Lower leg skin (tissue), 3 donors: ENCODE results near the gene ADCY2.

Experiments
- POLR2A ChIP-seq, 2 donors: fragments of 450-650 bp; IDR thresholded peaks; one replicate each; pipeline ENCODE4 v1.6.1; 2016 to 2017; ENCODE audit warnings: antibody characterized with exemption in 2 of 2, mild to moderate bottlenecking in 1 of 2, moderate library complexity in 1 of 2
- TF ChIP-seq, protein P1 (sequence below), 3 donors: fragments of 450-650 bp; IDR thresholded peaks; one replicate each; pipeline ENCODE4 v1.5.1; 2016; ENCODE audit warnings: antibody characterized with exemption in 3 of 3, mild to moderate bottlenecking in 3 of 3, moderate library complexity in 2 of 3

DNA sequence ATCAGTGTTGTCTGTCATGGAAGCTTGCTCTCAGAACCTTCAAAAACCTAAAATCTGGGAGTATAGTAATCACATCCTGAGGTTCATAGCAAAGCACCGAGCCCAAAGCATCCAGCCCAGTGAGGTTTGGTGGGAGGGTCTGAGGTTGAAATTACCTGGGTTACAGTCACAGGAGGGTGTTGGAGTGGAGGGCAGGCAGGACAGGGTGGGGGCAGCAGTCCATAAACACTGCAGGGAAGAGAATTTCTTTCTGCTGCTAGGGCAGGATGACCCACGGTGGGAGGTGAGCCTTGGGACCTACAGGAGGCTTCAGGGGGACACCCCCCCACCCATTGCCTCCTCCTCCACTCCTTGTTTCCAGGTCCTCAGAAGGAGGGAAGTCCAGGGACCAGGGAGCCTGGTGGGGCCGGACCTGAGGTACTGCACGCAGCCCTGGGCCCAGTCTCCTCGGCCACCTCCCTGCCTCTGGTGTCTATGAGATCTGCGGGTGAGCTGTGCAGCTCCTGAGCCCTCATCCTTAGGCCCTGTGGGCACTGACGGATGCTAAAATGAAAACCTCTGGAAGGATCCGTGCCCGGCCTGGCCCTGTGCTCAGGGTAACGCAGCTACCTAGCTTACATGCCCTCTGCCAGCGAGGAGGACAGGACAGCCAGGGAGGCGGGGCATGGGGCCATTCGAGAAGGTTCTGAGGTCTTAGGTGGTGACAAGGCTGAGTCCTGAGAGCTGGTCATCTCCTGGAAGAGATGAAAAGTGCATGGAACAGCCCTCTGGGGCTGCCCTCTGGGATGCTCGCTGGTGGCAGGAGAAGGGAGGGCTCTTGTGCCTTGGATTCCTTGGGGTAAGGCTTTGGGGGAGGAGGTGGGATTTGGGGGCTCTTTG, 1.8 kb upstream of the ADCY2 start:
- no peak for TF ChIP-seq POLR2A (IDR thresholded peaks at IDR 0.05)
- TF ChIP-seq, protein P1, sequence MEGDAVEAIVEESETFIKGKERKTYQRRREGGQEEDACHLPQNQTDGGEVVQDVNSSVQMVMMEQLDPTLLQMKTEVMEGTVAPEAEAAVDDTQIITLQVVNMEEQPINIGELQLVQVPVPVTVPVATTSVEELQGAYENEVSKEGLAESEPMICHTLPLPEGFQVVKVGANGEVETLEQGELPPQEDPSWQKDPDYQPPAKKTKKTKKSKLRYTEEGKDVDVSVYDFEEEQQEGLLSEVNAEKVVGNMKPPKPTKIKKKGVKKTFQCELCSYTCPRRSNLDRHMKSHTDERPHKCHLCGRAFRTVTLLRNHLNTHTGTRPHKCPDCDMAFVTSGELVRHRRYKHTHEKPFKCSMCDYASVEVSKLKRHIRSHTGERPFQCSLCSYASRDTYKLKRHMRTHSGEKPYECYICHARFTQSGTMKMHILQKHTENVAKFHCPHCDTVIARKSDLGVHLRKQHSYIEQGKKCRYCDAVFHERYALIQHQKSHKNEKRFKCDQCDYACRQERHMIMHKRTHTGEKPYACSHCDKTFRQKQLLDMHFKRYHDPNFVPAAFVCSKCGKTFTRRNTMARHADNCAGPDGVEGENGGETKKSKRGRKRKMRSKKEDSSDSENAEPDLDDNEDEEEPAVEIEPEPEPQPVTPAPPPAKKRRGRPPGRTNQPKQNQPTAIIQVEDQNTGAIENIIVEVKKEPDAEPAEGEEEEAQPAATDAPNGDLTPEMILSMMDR (IDR thresholded peaks at IDR 0.05): no peak
